Neutrophil (primary cell): Measurements from ENCODE around the gene ATP8A1.

Experiments
- H3K27ac ChIP-seq: fragments of 200-600 bp; sonication (generic); 2 replicates; pipeline ENCODE4 v1.5.1; 2016; ENCODE audit warnings: mild to moderate bottlenecking, moderate library complexity
- H3K27me3 ChIP-seq: fragments of 200-600 bp; sonication (generic); 2 replicates; pipeline ENCODE4 v1.6.0; 2016; ENCODE audit warnings: mild to moderate bottlenecking
- H3K36me3 ChIP-seq: fragments of 200-600 bp; sonication (generic); 2 replicates; pipeline ENCODE4 v1.5.1; 2017
- H3K4me1 ChIP-seq, 2 experiments: fragments of 200-600 bp in 1 of 2; sonication (generic) in 1 of 2; 1 replicate in 1 of 2; 2 replicates in 1 of 2; pipeline versions ENCODE4 v1.5.1 to v1.6.1; 2013 to 2016; ENCODE audit warnings: low read depth in 1 of 2, low read length in 1 of 2, mild to moderate bottlenecking in 1 of 2, moderate library complexity in 1 of 2; ENCODE audit not compliant: control insufficient read depth in 1 of 2, insufficient read depth in 1 of 2
- H3K4me3 ChIP-seq, 2 experiments: fragments of 200-600 bp in 1 of 2; sonication (generic) in 1 of 2; 1 replicate in 1 of 2; 2 replicates in 1 of 2; pipeline ENCODE4 v1.5.1; 2013 to 2016; ENCODE audit warnings: low read depth in 1 of 2, low read length in 1 of 2, mild to moderate bottlenecking in 1 of 2, moderate library complexity in 1 of 2
- H3K9me3 ChIP-seq: fragments of 200-600 bp; sonication (generic); 2 replicates; pipeline ENCODE4 v1.5.1; 2016
- CTCF ChIP-seq: fragments of 200-600 bp; sonication (generic); IDR thresholded peaks from 2 replicates; pipeline ENCODE4 v1.5.1; 2016; ENCODE audit warnings: antibody characterized with exemption

Gene ATP8A1

GRCh38 chr4:42371305-42372252 lies 285.3 kb downstream of the ATP8A1 start:
- Histone ChIP-seq H3K27ac (no peak overlapping the region), H3K4me3 (no peak overlapping the region), H3K27me3 (no peaks in the 10 kb centered on the region), H3K36me3 (no peaks in the 10 kb centered on the region), H3K4me1 (no peaks in the 10 kb centered on the region), H3K9me3 (no peaks in the 10 kb centered on the region)
- no peak for TF ChIP-seq CTCF

GRCh38 chr4:42369489-42369888 lies 287.4 kb downstream of the ATP8A1 start:
- Histone ChIP-seq H3K9me3 (no peaks in the 10 kb centered on the region), H3K36me3 (no peaks in the 10 kb centered on the region), H3K4me3 (no peak overlapping the region), H3K27ac (no peak overlapping the region), H3K4me1 (no peaks in the 10 kb centered on the region), H3K27me3 (no peaks in the 10 kb centered on the region)
- no peak for TF ChIP-seq CTCF

GRCh38 chr4:42366959-42367358 lies 289.9 kb downstream of the ATP8A1 start:
- Histone ChIP-seq H3K27ac (no peak overlapping the region), H3K27me3 (peaks cover 5% of the 10 kb centered on the region), H3K36me3 (no peaks in the 10 kb centered on the region), H3K4me3 (no peak overlapping the region), H3K4me1 (no peaks in the 10 kb centered on the region), H3K9me3 (no peaks in the 10 kb centered on the region)
- no peak for TF ChIP-seq CTCF

- no peak overlapping the region for H3K27ac ChIP-seq
- H3K27me3 ChIP-seq = peaks cover 7% of the 10 kb centered on the region
- no peak for TF ChIP-seq CTCF
- no peaks in the 10 kb centered on the region for H3K9me3 ChIP-seq
- no peak overlapping the region for H3K4me3 ChIP-seq
- H3K4me1 ChIP-seq = no peaks in the 10 kb centered on the region
- no peaks in the 10 kb centered on the region for H3K36me3 ChIP-seq
Observed at GRCh38 chr4:42364266-42365053, 292.4 kb downstream of the ATP8A1 start.

- Histone ChIP-seq H3K9me3 (no peaks in the 10 kb centered on the region), H3K27me3 (peaks cover 7% of the 10 kb centered on the region), H3K4me1 (no peaks in the 10 kb centered on the region), H3K27ac (no peak overlapping the region), H3K4me3 (no peak overlapping the region), H3K36me3 (no peaks in the 10 kb centered on the region)
- no peak for TF ChIP-seq CTCF
Observed at GRCh38 chr4:42363614-42364013, 293.3 kb downstream of the ATP8A1 start.
